H9 (cell line): ENCODE measurements around the gene COL4A6. TPM values are rescaled to one million over a fixed set of nuclear protein-coding genes. Genes with fewer than 3 reads are reported as not detected.
A peak's percentile ranks its signal among the peaks of the same experiment; 100 is the strongest.

Source experiments
- DNase-seq: peaks from one replicate; pipeline ENCODE4 v3.0.0-alpha.2; 2017
- H2AFZ ChIP-seq: one replicate; pipeline ENCODE4 v1.6.1; 2013; ENCODE audit warnings: mild to moderate bottlenecking, low read length, control low read depth, moderate library complexity
- H2AK5ac ChIP-seq: 2 replicates; pipeline ENCODE4 v1.6.1; 2013; ENCODE audit warnings: low read length, control low read depth, mixed read lengths; ENCODE audit not compliant: insufficient read length
- H2BK120ac ChIP-seq: one replicate; pipeline ENCODE4 v1.6.1; 2013; ENCODE audit warnings: low read depth, mild to moderate bottlenecking, low read length, control low read depth, inconsistent platforms; ENCODE audit not compliant: poor library complexity, severe bottlenecking
- H2BK12ac ChIP-seq: 2 replicates; pipeline ENCODE4 v1.6.1; 2013; ENCODE audit warnings: low read length, control low read depth, mixed read lengths, low read depth; ENCODE audit not compliant: insufficient read length
- H2BK15ac ChIP-seq: 2 replicates; pipeline ENCODE4 v1.6.1; 2013; ENCODE audit warnings: low read depth, low read length, control low read depth
- H2BK20ac ChIP-seq: one replicate; pipeline ENCODE4 v1.6.1; 2013; ENCODE audit warnings: low read depth, mild to moderate bottlenecking, low read length, control low read depth, inconsistent platforms; ENCODE audit not compliant: poor library complexity, severe bottlenecking
- H2BK5ac ChIP-seq: 2 replicates; pipeline ENCODE4 v1.6.1; 2013; ENCODE audit warnings: low read length, control low read depth, mixed read lengths; ENCODE audit not compliant: insufficient read length
- H3K14ac ChIP-seq: 2 replicates; pipeline ENCODE4 v1.6.1; 2013; ENCODE audit warnings: low read length, control low read depth; ENCODE audit not compliant: insufficient read depth
- H3K18ac ChIP-seq: 2 replicates; pipeline ENCODE4 v1.6.1; 2013; ENCODE audit warnings: low read depth, mild to moderate bottlenecking, mixed read lengths, low read length, control low read depth; ENCODE audit not compliant: insufficient read length
- H3K23ac ChIP-seq: 2 replicates; pipeline ENCODE4 v1.6.1; 2013; ENCODE audit warnings: low read length, control low read depth, mixed read lengths, low read depth; ENCODE audit not compliant: insufficient read length
- H3K23me2 ChIP-seq: 2 replicates; pipeline ENCODE4 v1.6.1; 2013; ENCODE audit warnings: low read depth, mild to moderate bottlenecking, mixed read lengths, low read length, control low read depth; ENCODE audit not compliant: insufficient read length, poor library complexity, severe bottlenecking
- H3K27ac ChIP-seq: 2 replicates; pipeline ENCODE4 v1.5.1; 2013; ENCODE audit warnings: low read length, control low read depth, mixed read lengths, low read depth; ENCODE audit not compliant: insufficient read length
- H3K27me3 ChIP-seq: 2 replicates; pipeline ENCODE4 v1.6.1; 2013; ENCODE audit warnings: low read length, control low read depth, inconsistent platforms; ENCODE audit not compliant: insufficient read depth
- H3K4ac ChIP-seq: 2 replicates; pipeline ENCODE4 v1.6.1; 2013; ENCODE audit warnings: low read depth, mild to moderate bottlenecking, control low read depth, inconsistent platforms, low read length, moderate library complexity
- H3K4me1 ChIP-seq: 2 replicates; pipeline ENCODE4 v1.6.1; 2013; ENCODE audit warnings: low read length, control low read depth, inconsistent platforms; ENCODE audit not compliant: insufficient read depth
- H3K4me2 ChIP-seq: 2 replicates; pipeline ENCODE4 v1.6.1; 2013; ENCODE audit warnings: low read length, control low read depth, mixed read lengths; ENCODE audit not compliant: insufficient read length, insufficient read depth
- H3K56ac ChIP-seq: 2 replicates; pipeline ENCODE4 v1.6.1; 2013; ENCODE audit warnings: low read depth, mild to moderate bottlenecking, mixed read lengths, low read length, control low read depth; ENCODE audit not compliant: insufficient read length
- H3K79me1 ChIP-seq: 2 replicates; pipeline ENCODE4 v1.6.1; 2013; ENCODE audit warnings: low read depth, mild to moderate bottlenecking, moderate library complexity, low read length, control low read depth, inconsistent platforms; ENCODE audit not compliant: insufficient read depth, poor library complexity, severe bottlenecking
- H3K79me2 ChIP-seq: 2 replicates; pipeline ENCODE4 v1.6.1; 2013; ENCODE audit warnings: low read length, control low read depth, inconsistent platforms; ENCODE audit not compliant: insufficient read depth
- H3K9ac ChIP-seq: 2 replicates; pipeline ENCODE4 v1.6.1; 2013; ENCODE audit warnings: low read length, control low read depth, mixed read lengths; ENCODE audit not compliant: insufficient read length; ENCODE audit errors: extremely low read depth
- H3K9me3 ChIP-seq: one replicate; pipeline ENCODE4 v1.6.1; 2013; ENCODE audit warnings: low read depth, low read length, inconsistent platforms; ENCODE audit not compliant: control insufficient read depth
- H3T11ph ChIP-seq: one replicate; pipeline ENCODE4 v1.6.1; 2013; ENCODE audit warnings: mild to moderate bottlenecking, low read length, control low read depth, inconsistent platforms
- H4K20me1 ChIP-seq: one replicate; pipeline ENCODE4 v1.6.1; 2013; ENCODE audit not compliant: control insufficient read depth, insufficient read length, insufficient read depth
- H4K5ac ChIP-seq: 2 replicates; pipeline ENCODE4 v1.6.1; 2013; ENCODE audit warnings: low read depth, mild to moderate bottlenecking, mixed read lengths, low read length, control low read depth; ENCODE audit not compliant: insufficient read length
- H4K8ac ChIP-seq: replicated peaks from 2 replicates; pipeline ENCODE4 v1.6.1; 2013; ENCODE audit warnings: low read length, control low read depth, mixed read lengths, low read depth; ENCODE audit not compliant: insufficient read length
- H4K91ac ChIP-seq: 2 replicates; pipeline ENCODE4 v1.6.1; 2013; ENCODE audit warnings: low read depth, mild to moderate bottlenecking, moderate library complexity, mixed read lengths, low read length, control low read depth; ENCODE audit not compliant: insufficient read length
- H3K27ac Mint-ChIP-seq, 3 experiments: 2 replicates in 2 of 3; 3 replicates in 1 of 3; pipeline ENCODE4 v1.8.0; 2020 to 2021; ENCODE audit warnings: mixed read lengths in 3 of 3, mild to moderate bottlenecking in 1 of 3, moderate library complexity in 1 of 3
- H3K27me3 Mint-ChIP-seq: 2 replicates; pipeline ENCODE4 v1.8.0; 2021; ENCODE audit warnings: low read depth, mild to moderate bottlenecking, moderate library complexity, mixed read lengths
- H3K36me3 Mint-ChIP-seq, 3 experiments: 2 replicates in 2 of 3; 3 replicates in 1 of 3; pipeline ENCODE4 v1.8.0; 2020 to 2021; ENCODE audit warnings: low read depth in 3 of 3, mixed read lengths in 3 of 3; ENCODE audit not compliant: insufficient read depth in 1 of 3
- H3K4me1 Mint-ChIP-seq, 2 experiments: 2 replicates each; pipeline ENCODE4 v1.8.0; 2020; ENCODE audit warnings: mixed read lengths in 2 of 2
- H3K4me3 Mint-ChIP-seq, 2 experiments: 2 replicates in 1 of 2; 3 replicates in 1 of 2; pipeline ENCODE4 v1.8.0; 2020 to 2021; ENCODE audit warnings: mild to moderate bottlenecking in 2 of 2, mixed read lengths in 2 of 2, moderate library complexity in 1 of 2
- H3K9me3 Mint-ChIP-seq, 2 experiments: 2 replicates in 1 of 2; 3 replicates in 1 of 2; pipeline ENCODE4 v1.8.0; 2020; ENCODE audit warnings: mild to moderate bottlenecking in 2 of 2, mixed read lengths in 2 of 2, moderate library complexity in 1 of 2
- CTCF ChIP-seq: fragments of 200-600 bp; sonication (generic); conservative IDR thresholded peaks from 3 replicates; pipeline ENCODE4 v1.8.0; 2021; ENCODE audit warnings: antibody characterized with exemption, mild to moderate bottlenecking
- total RNA-seq: library from RNA; stranded (reverse); gene quantifications from 2 replicates; pipeline ENCODE4 v1.2.1, GENCODE V29; 2021

The COL4A6 gene
- total RNA-seq, 1 experiment from 2014 or later: 16.7 TPM

GRCh38 chrX:108412783-108413182 is 25.4 kb downstream of the COL4A6 start:
- H3K4me3 Mint-ChIP-seq: no peak overlapping the region
- H3K79me1 ChIP-seq: no peaks in the 10 kb centered on the region
- no peak overlapping the region for H4K5ac ChIP-seq
- H4K8ac ChIP-seq: no peak overlapping the region
- no peak overlapping the region for H2AK5ac ChIP-seq
- no peak overlapping the region for H3K18ac ChIP-seq
- no peak overlapping the region for H2BK20ac ChIP-seq
- H2BK5ac ChIP-seq: no peak overlapping the region
- H4K91ac ChIP-seq: no peak overlapping the region
- H3K4me2 ChIP-seq: no peak overlapping the region
- TF ChIP-seq CTCF: no peak
- no peaks in the 10 kb centered on the region for H3K79me2 ChIP-seq
- H3K27me3 Mint-ChIP-seq: no peaks in the 10 kb centered on the region
- DNase-seq: no peak
- H3K23ac ChIP-seq: no peak overlapping the region
- no peak overlapping the region for H2BK12ac ChIP-seq
- H3K4me1 Mint-ChIP-seq: peaks cover 50 to 54% of the 10 kb centered on the region in 2 experiments
- H3T11ph ChIP-seq: no peak overlapping the region
- no peaks in the 10 kb centered on the region for H3K23me2 ChIP-seq
- H3K27ac ChIP-seq: no peak overlapping the region
- H3K36me3 Mint-ChIP-seq: no peaks in the 10 kb centered on the region; a peak in 1 of 7 replicates
- no peak overlapping the region for H3K14ac ChIP-seq
- H4K20me1 ChIP-seq: no peaks in the 10 kb centered on the region
- H3K9me3 ChIP-seq: no peaks in the 10 kb centered on the region
- H3K9me3 Mint-ChIP-seq: no peaks in the 10 kb centered on the region
- no peaks in the 10 kb centered on the region for H3K27me3 ChIP-seq
- H3K9ac ChIP-seq: no peak overlapping the region
- H3K4me1 ChIP-seq: peaks cover 5% of the 10 kb centered on the region
- H3K27ac Mint-ChIP-seq: peak overlapping the region; percentile 9 to 63 (median 58); a peak in 2 of 7 replicates
- no peak overlapping the region for H2BK15ac ChIP-seq
- H2AFZ ChIP-seq: no peak overlapping the region
- no peak overlapping the region for H2BK120ac ChIP-seq
- no peak overlapping the region for H3K56ac ChIP-seq
- no peak overlapping the region for H3K4ac ChIP-seq
